ENCODE measurements around the gene SMAD7.

Gene SMAD7

DNA sequence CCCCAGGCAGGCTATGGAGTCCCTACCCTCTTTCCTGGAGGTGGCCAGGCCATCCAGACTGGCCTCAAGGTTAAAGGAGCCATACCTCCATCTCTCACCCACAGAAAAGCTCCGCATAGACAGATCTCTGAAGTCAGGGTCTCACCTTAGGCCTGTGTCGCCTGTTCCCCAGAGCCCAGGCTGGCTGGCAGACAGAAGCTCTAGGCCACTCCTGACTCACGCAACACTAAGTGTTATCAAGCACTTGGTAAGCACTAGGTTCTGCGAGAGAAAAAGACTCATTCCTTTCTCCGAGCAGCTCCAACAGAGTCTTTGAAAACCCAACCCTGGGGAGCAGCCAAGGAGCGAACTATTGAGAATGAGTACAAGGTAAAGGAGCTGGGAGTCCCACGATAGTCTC, 6.1 kb downstream of the SMAD7 start:
- no peak for DNase-seq (ENCODE audit: low read depth)

DNA sequence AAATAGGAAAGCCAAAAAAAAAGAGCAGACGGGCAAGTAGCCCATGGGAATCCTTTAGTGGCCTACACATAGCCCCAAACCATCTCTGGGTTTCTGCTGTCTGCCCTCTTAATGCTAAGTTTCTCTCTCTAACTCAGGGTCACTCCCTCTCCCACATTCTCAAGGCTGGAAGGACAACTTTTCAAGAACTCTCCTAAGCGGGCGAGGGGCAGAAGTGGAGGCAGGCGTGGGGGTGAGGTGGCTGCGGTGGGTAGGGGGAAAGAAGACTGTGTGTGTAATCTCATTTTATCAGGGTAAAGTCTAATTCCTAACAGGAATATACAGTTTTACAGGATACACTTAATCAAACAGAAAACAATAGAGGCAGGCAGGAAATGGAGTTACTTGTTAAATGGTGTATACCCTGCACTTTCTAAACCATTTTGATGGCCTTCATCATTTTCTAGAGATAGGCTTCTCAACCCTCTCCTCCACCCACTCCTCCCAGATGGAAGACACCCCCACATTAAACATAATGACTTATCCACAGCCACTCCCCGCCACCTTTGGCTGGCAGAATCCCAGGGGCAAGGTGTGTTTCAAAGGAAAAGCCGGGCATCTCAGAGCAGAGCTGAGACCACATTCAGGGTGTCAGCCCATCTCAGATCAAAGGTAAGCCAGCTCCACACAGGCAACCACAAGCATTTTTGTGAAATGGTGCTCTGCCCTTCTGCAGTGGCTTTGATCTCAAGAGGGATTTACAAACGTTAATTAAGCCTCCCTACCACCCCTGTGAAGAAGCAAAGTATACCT, 6.8 kb downstream of the SMAD7 start:
- no peak for DNase-seq (ENCODE audit: low read depth)

DNA sequence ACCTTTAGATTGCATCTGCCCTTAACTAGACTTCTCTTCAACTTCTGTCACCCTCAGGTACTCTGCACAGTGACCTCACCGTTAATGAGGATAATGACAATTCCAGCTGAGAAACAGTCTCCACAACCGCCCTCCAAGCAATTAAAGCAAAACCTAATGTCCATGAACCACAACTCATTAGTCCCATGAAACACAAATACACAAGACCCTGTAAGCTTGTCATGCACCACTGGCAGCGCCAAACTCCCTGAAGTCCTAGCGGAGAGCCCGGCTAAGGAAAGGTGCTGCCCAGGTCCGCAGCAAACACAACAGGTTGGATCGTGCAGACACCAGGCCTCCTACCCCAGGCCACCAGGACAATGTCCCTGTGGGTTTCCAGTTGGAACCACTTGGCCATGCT, 7.4 kb downstream of the SMAD7 start:
- no peak for DNase-seq (ENCODE audit: low read depth)

DNA sequence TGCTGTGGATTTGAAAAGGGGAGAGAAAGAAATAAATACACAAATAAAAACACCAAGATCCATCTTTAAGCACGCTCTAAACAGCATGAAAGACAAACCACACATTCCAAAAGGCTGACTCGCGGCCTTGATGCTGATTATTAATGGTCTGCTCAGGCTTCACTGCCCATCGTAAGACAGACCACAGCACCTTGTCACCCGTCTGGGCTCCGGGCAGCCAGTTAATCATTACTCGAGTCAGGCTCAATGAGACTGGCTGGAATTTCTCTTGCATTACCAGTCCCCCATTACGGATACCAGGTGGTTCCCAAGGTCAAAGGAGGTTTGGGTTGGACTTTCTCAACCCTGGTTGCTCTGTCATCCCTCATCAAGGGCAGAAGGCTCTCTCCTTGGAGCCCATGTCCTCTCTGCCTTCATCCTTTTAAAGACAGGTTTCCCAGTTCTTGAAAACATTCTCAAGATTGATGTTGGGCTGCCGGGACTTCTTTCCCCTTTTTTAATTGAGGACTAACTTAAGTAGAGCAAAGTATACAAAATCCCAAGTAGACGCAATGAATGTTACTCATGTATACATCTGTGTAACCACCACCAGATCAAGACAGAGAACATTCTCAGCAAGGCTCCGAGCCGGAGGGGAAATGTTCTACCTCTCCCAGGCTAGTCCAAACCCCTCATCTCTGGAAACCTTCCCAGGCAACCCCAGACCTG, 8.1 kb downstream of the SMAD7 start:
- no peak for DNase-seq (ENCODE audit: low read depth)

DNA sequence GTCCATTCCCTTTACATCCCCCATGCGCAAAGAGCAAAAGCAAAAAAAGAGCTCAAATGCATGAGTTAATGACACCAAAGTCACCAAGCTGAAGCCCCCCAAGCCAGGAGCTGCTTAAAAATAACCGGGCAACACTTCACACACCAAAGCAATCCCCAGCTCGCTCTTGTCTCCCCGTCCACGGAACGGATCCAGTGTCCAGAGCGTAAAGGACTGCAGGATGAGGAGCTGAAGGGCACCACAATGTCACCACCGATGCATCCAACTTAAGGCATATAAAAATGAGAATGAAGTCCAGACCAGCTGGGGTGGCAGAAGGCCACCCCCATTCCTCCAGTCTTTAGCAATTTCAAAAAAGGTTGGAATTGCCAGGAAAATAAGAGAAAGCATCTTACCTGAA, 8.7 kb downstream of the SMAD7 start:
- no peak for DNase-seq (ENCODE audit: low read depth)

DNA sequence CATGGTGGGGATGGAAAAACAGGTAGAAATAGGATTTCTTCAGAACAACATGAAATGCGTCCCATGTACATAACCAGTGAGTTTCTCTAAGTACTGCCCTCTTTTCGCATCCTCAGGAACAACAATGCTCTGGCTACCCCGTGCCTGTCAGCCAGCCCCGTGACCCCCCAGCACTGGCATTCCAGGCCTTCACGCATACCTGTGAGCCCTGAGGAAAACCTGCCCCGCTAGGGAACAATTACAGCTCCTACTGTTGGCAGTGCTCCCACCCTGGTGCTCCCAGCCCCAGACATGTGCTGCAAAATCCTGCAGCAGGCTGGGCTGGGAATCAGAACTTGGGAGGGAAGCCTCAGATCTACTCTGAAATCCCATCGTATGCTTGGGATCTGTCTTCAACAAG, 9.1 kb downstream of the SMAD7 start:
- no peak for DNase-seq (ENCODE audit: low read depth)

DNA sequence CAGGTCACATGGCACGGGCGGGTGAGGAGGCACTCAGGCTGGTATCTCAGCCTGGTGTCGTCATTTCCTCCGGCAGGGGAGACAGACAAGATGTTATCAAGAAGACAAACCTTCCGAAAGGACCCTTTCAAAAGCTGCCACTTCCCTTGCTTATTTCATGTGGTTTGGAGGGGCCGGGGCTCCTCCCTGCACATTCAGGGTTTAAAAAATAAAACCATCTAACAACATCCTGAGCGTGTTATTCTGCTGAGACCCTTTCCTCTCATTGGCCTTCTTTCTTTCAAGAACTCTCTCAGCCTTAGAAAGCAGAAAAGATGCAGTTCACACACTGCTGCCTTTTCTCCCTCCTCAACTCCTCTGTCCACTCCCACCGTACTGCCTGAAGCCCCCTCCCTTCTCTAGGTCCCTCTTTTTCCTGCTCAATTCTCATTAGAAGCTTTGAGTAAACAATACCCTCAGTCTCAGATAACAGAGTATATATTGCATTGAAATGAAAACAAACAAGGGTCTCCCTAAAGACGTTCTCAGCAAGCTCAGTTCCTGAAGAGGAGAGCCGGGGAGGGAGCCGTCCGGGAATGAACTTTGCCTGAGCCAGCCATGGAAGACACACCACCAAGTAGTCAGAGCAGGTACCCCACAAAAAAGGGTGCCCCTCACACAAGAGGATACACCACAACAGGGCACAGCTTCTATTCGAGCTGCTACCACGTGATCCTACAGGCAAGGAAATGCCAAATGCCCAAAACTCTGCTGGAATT, 9.7 kb downstream of the SMAD7 start:
- peak; percentile 95 for DNase-seq (ENCODE audit: low read depth)

DNA sequence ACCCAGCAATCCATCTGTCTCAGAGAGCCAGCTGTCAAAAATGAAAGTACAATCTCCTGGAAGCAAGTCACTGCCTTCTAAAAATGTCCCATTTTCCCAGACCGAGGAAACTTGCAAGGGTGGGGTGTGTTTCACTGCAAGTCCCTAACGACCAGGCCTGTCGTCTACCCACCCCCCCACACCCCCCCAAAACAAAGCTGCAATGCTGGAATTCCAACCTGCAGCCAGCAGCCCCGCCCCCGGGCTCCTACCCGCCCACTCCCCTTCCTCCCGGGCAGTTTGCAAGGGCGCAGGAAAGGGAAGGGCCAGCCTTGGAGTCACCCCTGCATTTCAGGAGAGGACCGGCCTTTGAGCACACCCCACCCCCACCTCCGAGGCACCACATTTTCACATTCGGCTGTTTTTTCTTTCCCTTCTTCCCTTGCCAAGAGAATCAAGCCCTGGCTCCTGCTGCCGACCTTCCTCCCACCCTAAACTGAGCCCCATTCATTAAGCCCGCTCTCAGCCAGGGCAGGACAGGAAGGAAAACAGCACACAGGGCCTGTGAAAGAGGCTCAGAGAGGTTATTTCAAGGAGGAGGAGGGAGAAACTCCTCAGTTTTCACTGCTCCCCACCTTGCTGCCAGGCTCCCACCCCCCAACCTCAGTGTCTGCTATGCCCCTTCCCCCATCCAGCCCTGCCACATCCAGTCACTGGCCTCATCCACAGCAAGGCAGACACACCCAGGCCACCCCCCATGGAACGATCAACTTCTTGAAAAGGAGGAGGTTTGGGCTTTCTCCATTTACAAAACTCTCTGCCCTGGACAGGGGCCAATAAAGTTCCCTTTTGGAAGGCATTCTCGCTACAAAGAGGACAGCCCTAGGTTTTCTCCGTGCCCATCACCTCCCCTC, 11.3 kb downstream of the SMAD7 start:
- DNase-seq (ENCODE audit: low read depth), result no peak

DNA sequence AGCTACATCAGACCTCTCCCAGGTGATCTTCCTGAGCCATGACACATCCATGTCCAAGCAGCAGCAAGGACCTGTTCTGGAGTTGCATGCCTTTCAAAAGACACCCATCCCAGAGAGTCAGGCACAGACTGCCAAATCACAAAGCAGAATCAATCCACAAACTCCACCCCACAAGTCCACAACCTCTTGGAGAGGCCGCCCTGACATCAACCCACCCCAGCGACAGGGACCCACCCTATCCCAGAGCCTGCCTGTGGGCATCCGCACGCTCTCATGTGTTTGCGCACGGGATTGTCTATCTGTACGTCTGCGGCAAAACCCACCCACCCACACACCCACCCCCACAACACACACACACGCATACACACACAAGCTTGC, 11.9 kb downstream of the SMAD7 start:
- DNase-seq (ENCODE audit: low read depth), result no peak

DNA sequence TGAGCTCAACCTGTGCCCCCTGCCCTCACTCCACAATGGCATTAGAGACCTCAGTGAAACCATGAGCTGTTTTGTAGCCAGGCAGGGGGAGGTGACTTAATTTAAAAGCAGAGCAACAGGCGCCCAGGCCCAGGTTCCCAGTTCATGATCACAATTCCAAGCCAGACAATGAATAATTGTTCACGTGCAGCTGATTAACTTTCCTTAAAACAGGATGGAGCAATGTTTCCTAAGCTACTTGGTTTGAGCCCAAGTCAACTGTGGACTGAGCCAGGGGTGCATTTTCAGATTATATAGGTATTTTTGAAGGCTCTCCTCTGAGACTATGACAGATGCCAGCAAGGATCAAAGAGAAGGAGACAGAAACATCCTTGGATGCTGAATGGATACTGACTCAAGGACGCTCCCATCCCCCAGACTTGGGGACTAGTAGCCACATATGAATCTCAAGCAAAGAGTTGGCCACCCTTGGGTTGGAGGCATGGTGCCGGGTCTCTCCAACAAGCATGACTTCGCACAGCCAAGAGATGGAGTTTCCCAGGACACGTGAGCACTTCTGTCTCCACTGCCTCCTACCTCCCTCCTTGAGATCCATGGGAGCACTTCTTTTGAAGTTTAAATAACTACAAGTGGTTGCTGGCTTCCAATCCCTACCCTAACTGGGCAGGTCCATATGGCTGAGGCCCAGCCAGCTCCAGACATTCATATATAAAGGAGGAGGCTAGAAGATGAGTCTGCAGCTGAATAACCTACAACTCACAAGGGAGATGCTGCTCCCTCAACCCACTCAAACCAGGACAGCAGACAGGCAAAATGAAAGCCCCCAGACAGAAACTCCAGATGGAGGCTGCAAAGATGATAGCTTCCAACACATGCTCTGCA, 12.7 kb downstream of the SMAD7 start:
- no peak for DNase-seq (ENCODE audit: low read depth)

DNA sequence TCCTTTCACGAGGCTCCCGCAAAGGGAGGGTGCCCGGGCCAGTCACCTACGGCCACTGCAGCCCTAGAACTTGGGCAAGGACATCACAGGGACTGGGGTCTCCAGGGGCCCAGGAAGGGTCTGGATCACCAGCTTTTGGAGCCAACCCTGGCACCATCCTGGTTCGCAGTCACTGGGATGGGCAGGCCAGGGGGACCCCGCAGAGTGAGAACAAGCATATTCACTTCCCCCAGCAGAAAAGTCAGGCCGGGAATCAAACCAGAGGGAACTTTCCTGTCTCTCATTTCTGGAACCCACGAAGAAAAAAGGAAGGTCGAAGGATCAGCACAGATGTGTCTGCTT, 15.4 kb downstream of the SMAD7 start:
- DNase-seq (ENCODE audit: low read depth), result no peak

DNA sequence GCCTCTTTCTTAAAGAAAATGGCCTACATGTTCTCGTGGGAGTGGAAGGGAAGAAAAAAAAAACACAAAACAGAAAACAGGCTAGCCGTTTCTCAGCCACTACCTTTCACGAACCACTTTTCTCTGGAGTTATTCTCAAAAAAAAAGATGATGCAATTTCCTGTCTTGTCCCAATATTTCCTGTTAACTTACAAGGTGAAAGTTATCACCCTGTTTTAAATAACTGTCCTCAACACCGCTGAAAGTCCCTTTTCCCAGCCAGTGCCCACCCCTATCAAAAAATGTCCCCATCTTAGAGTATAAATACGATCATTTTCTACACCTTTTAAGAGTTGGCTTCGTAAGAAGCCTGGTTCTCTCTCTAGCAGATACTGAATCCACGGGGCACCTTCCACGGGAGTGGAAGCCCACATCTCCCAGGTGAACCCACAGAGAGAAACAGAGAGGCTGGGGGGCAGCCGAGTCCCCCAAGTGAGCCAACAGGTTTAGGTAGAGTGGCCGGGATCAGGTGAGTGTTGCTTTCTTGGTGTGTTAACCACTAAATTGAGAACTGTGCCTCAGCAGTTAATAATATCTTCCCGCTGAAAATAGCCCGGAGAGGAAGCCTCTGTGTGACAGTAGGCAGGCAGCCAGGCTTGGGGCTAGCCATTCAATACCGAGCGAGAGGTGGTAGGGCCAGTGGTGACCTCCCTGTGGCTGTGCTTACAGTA, 15.9 kb downstream of the SMAD7 start:
- no peak for DNase-seq (ENCODE audit: low read depth)

DNA sequence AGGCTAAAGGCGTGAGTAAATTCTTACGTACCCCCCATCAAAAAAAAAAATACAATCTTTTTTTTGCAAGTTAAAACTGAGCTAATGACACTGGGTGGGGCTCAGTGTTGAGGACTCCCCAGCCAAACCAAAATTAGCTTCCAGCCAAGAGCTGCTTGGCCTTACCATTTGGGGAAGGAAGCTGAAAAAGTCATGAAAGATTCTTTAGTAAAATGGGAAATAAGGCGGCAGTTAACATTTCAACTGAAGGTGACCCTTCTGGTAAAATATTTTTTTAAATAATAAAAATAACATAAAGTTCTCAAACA, 16.4 kb downstream of the SMAD7 start:
- DNase-seq (ENCODE audit: low read depth), result no peak

DNA sequence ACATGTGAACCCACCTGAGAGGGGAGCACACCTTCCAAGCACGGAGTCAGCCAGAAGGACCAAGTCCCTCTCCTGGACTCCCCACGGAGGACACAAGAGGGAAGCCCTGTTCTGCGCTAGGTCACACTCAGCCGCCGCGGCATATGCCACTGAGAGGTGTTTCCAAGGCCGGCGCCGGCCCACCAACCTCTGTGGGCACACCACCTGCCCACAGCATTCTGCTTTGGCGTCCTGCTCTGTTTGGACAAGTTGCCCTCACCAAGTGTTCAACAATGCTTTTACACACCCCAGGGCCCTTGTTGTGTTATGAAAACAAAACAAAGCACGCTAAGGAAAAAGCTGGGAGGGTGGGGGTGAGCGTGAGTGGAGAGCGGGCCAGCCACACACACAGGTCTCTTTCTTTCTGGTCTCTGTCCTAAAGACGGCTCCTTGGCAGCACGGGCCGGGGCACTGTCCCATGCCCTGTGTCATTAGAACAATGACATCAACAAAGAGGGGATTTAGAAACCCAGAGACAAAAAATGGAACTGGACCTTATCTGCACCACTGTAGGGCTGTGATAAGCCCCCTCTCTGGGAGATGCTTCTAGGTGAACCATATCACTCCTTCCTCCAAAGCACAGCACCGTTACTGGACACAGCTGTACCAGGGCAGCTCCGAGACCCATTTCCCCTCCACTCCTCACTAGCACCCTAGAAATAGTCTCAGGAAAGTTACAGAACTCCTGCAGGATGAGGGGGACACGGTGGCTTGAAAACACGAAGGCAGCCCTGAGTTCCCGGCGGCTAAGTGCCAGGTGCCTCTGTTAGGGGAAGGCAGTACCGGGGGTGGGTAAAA, 17.0 kb downstream of the SMAD7 start:
- DNase-seq (ENCODE audit: low read depth), result no peak

DNA sequence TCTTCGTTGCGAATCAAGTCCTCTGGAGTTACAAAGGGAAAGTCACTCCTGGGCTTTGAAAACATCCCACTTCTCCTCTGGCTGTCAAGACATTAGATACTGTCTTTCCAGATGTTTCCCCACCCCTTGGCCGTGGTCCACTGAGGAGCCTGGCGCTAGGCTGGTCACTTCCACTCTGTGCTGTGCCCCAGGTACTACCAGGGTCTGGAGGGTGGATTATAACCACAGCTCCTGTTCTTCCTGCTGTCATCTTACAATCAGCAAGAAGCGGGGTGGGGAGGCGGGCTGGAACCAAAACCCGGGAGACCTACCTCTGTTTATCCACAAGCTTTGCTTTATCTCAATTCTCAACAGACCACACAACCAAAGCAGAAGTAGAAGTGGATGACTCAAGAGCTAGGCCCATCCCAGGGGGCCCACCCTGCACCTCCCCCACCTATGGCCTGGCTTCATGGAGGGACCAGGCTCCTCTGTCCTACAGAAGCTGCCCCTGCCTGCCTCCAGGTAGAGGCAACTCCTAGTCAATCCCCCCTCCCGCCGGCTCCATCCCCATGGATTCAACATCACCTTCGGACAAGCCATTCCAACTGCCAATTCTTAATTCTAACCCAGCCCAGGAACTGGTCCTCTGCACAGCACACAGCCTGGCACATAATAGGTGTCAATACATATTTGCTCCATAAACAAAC, 17.8 kb downstream of the SMAD7 start:
- no peak for DNase-seq (ENCODE audit: low read depth)

DNA sequence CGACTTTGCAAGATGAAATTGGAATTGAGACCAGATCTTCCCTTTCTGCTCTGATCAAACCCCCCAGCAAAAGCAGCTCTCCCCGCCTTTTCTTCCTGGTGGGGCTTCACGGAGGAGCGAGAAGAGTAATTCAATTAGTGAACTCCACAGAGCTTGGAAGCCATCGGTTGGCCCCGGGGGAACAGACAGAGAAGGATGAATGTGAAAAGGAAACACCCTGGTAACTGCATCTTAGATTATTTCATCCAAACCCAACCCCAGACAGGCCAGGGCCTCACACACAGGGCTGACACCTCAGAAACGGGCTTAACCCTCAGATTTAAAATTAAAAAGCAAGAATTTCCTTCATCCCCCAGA, 18.3 kb downstream of the SMAD7 start:
- DNase-seq (ENCODE audit: low read depth), result no peak

DNA sequence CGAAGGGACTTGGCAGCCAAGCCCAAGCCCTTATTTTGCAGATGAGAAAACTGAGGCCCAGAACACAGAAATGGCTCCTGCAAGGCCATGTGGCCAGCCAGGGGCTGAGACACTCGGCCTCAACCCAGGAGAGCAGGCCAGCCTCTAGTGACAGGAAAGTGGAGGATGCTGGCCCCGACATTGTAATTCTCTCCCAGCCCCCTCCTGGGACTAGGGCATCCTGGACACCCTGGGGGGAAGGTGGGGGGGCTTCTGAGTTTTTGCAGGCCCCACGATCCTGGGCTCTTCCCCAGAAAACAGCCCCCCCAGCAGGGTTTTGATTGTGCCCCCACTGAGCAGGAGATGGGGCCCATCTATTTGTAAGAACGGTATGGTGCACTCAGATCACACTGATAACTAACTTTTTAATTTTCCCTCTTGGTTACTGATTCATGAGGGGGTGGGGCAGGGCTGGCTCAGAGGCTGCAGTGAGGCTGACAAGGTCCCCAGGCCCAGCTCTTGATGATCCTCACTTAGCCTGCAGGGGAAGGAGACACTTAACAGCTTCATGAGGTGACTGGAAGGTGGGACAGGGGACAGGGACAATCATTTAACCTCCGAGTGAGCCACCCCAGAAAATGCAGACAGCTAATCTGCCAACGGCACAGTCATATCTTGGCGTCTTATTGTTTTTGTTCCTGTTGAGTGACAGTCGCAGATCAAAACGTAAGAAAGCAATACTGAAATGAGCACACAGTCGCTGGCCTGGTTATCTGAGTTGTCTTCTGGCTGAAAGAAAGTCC, 18.9 kb downstream of the SMAD7 start:
- no peak for DNase-seq (ENCODE audit: low read depth)

DNA sequence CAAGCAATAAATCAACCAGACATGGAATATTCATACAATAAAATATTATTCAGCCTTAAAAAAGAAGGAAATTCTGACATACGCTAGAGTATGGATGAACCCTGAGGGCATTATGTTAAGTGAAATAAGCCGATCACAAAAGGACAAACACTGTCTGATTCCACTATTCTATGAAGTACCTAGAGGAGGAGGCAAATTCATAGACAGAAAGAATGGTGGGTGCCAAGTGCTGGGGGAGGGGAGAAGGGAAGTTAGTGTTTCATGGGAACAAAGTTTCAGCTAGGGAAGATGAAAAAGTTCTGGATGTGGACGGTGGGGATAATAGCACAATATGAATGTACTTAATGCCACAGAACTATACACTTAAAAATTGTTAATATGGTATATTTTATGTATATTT, 19.8 kb downstream of the SMAD7 start:
- DNase-seq (ENCODE audit: low read depth), result no peak
